Fibroblast of mammary gland (primary cell): Measurements from ENCODE around the gene ING1.

Source experiments
- DNase-seq: peaks from one replicate; pipeline ENCODE4 v3.0.0-alpha.2; 2010; ENCODE audit warnings: low read depth
- H3K4me3 ChIP-seq: 2 replicates; pipeline ENCODE4 v1.5.1; 2011; ENCODE audit warnings: low read depth, mild to moderate bottlenecking, low read length, moderate library complexity; ENCODE audit not compliant: control insufficient read depth
- TF ChIP-seq, protein P1 (sequence below): conservative IDR thresholded peaks from 2 replicates; pipeline ENCODE4 v1.5.1; 2011; ENCODE audit warnings: low read depth, low read length, inconsistent platforms; ENCODE audit not compliant: control insufficient read depth, insufficient read depth

Gene ING1

DNA sequence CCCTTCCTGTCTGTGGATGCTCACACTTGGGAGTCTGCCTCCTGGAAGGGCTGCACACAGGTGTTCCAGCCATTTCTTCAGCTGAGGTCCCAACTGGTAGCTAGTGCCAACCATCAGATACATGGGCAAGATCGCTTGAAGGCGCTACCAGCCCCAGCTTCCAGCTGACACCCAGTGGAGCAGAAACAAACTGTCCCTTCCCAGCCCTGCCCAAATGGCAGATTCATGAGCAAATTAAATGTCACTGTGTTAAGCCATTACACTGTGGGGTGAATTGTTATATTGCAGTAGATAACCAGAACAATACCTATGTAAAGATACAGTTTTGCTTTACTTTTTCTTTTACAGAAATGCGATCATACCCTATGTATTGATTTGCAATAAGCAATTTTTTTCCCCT, 17.6 kb downstream of the ING1 start:
- TF ChIP-seq, protein P1, sequence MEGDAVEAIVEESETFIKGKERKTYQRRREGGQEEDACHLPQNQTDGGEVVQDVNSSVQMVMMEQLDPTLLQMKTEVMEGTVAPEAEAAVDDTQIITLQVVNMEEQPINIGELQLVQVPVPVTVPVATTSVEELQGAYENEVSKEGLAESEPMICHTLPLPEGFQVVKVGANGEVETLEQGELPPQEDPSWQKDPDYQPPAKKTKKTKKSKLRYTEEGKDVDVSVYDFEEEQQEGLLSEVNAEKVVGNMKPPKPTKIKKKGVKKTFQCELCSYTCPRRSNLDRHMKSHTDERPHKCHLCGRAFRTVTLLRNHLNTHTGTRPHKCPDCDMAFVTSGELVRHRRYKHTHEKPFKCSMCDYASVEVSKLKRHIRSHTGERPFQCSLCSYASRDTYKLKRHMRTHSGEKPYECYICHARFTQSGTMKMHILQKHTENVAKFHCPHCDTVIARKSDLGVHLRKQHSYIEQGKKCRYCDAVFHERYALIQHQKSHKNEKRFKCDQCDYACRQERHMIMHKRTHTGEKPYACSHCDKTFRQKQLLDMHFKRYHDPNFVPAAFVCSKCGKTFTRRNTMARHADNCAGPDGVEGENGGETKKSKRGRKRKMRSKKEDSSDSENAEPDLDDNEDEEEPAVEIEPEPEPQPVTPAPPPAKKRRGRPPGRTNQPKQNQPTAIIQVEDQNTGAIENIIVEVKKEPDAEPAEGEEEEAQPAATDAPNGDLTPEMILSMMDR: no peak

DNA sequence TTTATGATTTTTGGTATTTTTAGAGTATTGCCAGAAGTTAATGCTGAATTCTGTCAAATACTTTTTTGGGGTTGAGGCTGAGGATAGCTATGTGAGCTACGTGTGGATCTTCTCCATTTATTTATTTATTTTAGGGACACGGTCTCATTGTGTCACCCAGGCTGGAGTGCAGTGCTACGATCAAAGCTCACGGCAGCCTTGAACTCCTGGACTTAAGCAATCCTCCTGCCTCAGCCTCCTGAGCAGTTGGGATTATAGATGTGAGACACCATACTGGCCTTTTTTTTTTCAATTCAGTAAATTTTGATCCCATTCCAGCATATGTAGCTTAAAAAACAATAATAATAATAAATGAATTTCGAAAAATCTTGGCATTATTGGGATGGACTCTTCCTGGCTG, 21.1 kb downstream of the ING1 start:
- TF ChIP-seq, protein P1: no peak
- no peak for DNase-seq
- no peak overlapping the region for H3K4me3 ChIP-seq

More for the DNA sequence above, 17.6 kb downstream of the ING1 start:
- DNase-seq: no peak
- no peak overlapping the region for H3K4me3 ChIP-seq

DNA sequence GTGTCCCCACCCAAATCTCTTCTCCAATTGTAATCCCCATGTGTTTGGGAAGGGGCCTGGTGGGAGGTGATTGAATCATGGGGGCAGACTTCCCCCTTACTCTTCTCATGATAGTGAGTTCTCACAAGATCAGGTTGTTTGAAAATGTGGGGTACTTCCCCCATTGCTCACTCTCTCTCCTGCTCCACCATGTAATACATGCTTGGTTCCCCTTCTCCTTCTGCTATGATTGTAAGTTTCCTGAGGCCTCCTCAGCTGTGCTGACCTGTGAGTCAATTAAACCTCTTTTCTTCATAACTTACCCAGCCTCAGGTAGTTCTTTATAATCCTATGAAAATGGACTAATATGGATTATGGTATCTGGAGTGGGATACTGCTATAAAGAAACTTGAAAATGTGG, 24.1 kb downstream of the ING1 start:
- no peak for DNase-seq
- no peak overlapping the region for H3K4me3 ChIP-seq
- TF ChIP-seq, protein P1: no peak

DNA sequence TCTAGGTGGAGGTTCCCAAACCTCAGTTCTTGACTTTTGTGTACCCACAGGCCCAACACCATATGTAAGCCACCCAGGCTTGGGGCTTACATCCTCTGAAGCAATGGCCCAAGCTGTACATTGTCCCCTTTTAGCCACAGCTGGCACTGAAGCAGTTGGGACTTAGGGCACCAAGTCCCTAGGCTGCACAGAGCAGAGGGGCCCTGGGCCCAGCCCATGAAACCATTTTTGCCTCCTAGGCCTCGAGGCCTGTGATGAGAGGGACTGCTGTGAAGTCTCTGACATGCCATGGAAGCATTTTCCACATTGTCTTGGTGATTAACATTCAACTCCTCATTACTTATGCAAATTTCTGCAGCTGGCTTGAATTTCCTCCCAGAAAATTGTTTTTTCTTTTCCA, 30.2 kb downstream of the ING1 start:
- no peak for DNase-seq
- no peak overlapping the region for H3K4me3 ChIP-seq
- TF ChIP-seq, protein P1: no peak

DNA sequence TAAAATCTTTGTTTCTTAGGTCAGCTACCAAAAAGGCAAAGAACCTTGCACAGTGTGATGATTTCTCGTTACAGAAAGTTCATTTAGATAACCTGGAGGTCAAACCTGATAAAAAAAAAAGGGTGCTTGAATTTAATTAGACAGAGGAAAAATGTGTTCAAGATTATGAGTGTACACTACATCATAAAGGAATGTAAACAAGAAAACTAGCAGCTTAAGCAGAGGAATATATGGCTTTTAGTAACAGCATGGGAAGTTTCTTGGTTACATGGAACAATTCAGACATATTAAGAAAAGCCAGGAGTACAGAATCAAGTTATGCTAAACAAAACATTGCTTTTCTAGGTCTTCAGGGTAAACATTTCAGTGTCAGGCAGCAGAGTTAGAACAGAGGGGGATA, 32.9 kb downstream of the ING1 start:
- DNase-seq: no peak
- H3K4me3 ChIP-seq: no peak overlapping the region
- TF ChIP-seq, protein P1: no peak

DNA sequence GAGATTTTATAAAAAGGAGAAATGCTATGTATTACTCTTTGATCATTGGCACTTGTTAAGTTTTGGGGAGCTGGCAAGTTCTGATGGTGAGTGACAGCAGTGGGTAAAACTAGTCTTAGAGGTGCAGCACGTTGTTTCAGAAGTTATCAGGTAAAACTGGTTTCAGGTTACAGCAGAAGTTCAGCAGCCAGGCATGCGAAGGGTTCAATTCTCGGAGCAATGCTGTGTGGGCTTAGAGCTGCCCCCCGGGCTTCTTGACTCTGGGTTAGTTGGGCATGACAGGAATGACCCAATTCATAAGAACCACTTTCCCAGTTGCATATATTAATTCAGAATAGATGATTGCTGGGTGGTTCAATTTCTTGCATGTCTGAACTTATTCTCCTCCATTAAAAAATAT, 34.8 kb downstream of the ING1 start:
- no peak for DNase-seq
- TF ChIP-seq, protein P1: no peak
- no peak overlapping the region for H3K4me3 ChIP-seq

DNA sequence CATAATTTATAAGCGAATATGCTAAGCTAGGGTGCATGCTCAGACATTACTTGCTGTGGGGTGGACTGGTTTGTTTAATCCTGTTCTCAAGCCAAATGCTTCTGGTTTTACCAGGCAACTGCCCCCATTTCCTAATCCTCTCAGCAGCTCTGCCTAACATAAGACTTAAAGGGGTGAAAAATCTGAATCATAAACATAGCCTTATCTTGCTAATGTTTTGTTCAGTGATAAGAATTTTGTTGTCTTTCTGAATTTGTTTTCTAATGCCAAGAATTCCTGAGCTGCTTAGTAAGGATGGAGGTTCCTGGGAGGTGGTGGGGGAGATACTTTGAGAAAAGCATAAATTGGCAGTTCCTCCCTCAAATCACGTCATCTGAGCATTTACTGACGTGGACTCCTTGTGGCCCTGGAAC, 42.7 kb downstream of the ING1 start:
- peak; percentile 71 for DNase-seq
- TF ChIP-seq, protein P1: no peak
- no peak overlapping the region for H3K4me3 ChIP-seq
